ENCODE results near the gene XPO4.

The XPO4 gene

GRCh38 chr13:20729633-20730585 lies 172.6 kb downstream of the XPO4 start:
- TF ChIP-seq, protein P1, sequence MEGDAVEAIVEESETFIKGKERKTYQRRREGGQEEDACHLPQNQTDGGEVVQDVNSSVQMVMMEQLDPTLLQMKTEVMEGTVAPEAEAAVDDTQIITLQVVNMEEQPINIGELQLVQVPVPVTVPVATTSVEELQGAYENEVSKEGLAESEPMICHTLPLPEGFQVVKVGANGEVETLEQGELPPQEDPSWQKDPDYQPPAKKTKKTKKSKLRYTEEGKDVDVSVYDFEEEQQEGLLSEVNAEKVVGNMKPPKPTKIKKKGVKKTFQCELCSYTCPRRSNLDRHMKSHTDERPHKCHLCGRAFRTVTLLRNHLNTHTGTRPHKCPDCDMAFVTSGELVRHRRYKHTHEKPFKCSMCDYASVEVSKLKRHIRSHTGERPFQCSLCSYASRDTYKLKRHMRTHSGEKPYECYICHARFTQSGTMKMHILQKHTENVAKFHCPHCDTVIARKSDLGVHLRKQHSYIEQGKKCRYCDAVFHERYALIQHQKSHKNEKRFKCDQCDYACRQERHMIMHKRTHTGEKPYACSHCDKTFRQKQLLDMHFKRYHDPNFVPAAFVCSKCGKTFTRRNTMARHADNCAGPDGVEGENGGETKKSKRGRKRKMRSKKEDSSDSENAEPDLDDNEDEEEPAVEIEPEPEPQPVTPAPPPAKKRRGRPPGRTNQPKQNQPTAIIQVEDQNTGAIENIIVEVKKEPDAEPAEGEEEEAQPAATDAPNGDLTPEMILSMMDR (IDR thresholded peaks at IDR 0.05; ENCODE audit: low read length, missing control alignments), result no peak
- no peak for DNase-seq (ENCODE audit: low read depth)
- H3K4me3 ChIP-seq (replicated peaks; ENCODE audit: low read depth, low read length), result no peak overlapping the region

DNA sequence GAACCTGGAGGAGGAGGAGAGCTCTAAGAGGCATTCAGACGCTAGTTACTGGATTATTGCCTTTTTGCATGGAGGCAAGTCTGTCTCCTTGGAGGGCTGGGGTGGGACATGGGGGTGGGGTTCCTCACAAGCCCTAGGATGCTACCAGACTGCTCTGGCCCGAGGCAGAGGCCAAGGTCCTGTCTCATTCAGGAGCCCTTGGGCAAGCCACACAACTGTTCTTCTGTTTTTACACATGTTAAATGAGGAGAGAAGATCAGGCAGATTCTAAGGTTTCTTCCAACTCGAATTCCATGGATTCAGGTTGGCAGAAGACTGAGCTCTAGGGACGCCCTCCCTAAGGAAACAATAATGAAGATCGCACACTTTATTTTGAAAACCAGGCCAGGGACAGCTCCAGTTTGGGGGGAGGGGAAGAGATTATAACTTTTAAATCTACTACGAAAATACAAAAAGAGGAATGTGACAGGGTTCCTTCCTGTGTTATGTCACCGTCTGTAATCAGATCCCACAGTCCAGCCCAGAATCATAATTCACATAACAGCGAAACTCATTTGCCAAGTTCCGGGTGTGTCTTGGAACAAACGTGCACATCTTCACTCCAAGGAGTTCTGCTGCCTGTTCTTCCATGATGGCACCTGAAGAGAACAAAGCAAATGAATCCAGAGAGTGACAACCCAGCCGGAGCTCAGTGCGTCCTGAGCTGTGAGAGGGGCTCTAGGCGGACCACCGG lies 173.8 kb downstream of the XPO4 start:
- TF ChIP-seq, protein P1 (IDR thresholded peaks at IDR 0.05; ENCODE audit: low read length, missing control alignments), result no peak
- H3K4me3 ChIP-seq (replicated peaks; ENCODE audit: low read depth, low read length), result no peak overlapping the region
- DNase-seq (ENCODE audit: low read depth), result no peak

GRCh38 chr13:20727856-20728255 lies 174.7 kb downstream of the XPO4 start:
- no peak for DNase-seq (ENCODE audit: low read depth)
- H3K4me3 ChIP-seq (replicated peaks; ENCODE audit: low read depth, low read length), result no peak overlapping the region
- TF ChIP-seq, protein P1 (IDR thresholded peaks at IDR 0.05; ENCODE audit: low read length, missing control alignments), result no peak
